NT2/D1 (cell line): ENCODE data around the gene SLX4IP.

ENCODE experiments used
- DNase-seq: peaks from one replicate; pipeline ENCODE4 v3.0.0-alpha.2; 2011; ENCODE audit warnings: low read depth, low spot score
- H3K27me3 ChIP-seq: 2 replicates; pipeline ENCODE4 v1.6.0; 2011; ENCODE audit warnings: mild to moderate bottlenecking; ENCODE audit not compliant: insufficient read length, insufficient read depth
- H3K36me3 ChIP-seq: 2 replicates; pipeline ENCODE4 v1.6.1; 2011; ENCODE audit warnings: mild to moderate bottlenecking, low read length, mixed read lengths; ENCODE audit not compliant: insufficient read depth, insufficient read length
- H3K4me1 ChIP-seq: 2 replicates; pipeline ENCODE4 v1.5.1; 2011; ENCODE audit not compliant: insufficient read depth, insufficient read length
- H3K4me3 ChIP-seq: 2 replicates; pipeline ENCODE4 v1.5.1; 2011; ENCODE audit warnings: low read depth; ENCODE audit not compliant: insufficient read length
- H3K9ac ChIP-seq: 2 replicates; pipeline ENCODE4 v1.6.0; 2011; ENCODE audit warnings: low read depth; ENCODE audit not compliant: insufficient read length
- H3K9me3 ChIP-seq: 2 replicates; pipeline ENCODE4 v1.5.1; 2011; ENCODE audit warnings: mild to moderate bottlenecking, low read length; ENCODE audit not compliant: insufficient read depth
- SUZ12 ChIP-seq: IDR thresholded peaks from 2 replicates; pipeline ENCODE4 v1.6.1; 2011; ENCODE audit not compliant: insufficient read length, insufficient read depth; ENCODE audit errors: extremely low read depth
- YY1 ChIP-seq: IDR thresholded peaks from 2 replicates; pipeline ENCODE4 v1.6.1; 2011; ENCODE audit not compliant: insufficient read length, insufficient read depth
- ZNF274 ChIP-seq: IDR thresholded peaks from 2 replicates; pipeline ENCODE4 v1.6.1; 2011; ENCODE audit warnings: mild to moderate bottlenecking, low read depth, low read length

SLX4IP gene

DNA sequence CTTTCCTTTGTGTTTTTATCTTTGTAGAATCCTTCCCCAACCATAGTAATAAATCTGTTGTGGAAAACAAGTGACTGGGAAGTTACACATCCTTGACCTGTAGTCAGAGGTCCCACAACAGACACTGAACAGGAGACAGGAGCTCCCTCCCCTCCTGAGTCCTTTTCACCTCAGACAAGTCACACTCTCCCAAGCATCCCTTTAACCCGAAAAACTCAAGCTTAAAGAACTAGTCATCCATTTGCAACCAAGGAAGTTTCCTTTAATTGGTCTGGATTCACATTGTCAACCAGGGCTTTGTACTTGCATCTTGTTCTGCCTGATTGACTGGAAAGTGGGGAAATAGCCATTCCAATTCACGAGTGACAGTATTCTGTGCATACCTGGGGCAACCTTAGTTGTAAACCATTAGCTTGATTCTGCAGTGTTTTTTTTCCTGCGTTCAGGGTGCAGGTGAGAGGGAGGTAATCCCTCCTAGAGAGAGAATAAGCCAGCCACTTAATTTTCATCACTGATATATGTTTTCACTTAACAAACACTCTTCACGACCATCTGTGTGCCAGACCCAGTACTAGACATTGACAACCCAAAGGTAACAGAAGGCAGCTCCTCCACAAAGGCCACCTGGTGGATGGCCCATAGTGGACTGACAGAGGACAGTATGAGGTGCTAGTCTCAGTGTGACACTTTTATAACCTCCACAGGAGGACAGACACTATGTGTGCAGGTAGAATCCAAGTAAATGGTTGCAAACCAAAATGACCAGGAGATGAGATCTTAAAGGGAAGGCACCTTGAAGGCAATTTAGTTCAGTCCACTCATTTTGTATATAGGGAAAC is 112.4 kb downstream of the SLX4IP start:
- no peak overlapping the region for H3K9ac ChIP-seq
- H3K4me1 ChIP-seq, result no peaks in the 10 kb centered on the region
- no peaks in the 10 kb centered on the region for H3K9me3 ChIP-seq
- H3K36me3 ChIP-seq, result no peaks in the 10 kb centered on the region
- H3K4me3 ChIP-seq, result no peak overlapping the region
- no peak for DNase-seq
- TF ChIP-seq ZNF274 (no peak), YY1 (no peak), SUZ12 (no peak)
- H3K27me3 ChIP-seq, result no peaks in the 10 kb centered on the region

DNA sequence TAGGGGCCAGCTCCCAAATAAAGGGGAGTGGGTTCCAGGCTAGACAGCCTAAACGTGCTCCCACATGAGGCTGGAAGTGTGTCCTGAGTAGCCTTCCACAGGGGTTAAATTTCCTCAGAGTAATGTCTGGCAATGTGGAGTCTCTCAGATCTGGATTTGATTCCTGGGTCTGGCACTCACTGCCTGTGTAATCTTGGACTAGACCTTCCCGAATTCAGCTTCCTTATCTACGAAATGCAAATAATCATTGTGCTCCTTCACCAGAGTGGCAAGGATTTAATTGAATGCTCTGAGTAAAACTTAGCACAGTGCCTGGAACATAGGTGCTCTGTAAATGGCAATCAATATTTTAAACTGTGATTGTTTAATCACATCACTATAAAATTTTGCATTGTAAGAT is 114.4 kb downstream of the SLX4IP start:
- TF ChIP-seq SUZ12, result no peak
- TF ChIP-seq YY1, result no peak
- TF ChIP-seq ZNF274, result no peak
- Histone ChIP-seq H3K9me3 (no peaks in the 10 kb centered on the region), H3K4me1 (no peaks in the 10 kb centered on the region)

DNA sequence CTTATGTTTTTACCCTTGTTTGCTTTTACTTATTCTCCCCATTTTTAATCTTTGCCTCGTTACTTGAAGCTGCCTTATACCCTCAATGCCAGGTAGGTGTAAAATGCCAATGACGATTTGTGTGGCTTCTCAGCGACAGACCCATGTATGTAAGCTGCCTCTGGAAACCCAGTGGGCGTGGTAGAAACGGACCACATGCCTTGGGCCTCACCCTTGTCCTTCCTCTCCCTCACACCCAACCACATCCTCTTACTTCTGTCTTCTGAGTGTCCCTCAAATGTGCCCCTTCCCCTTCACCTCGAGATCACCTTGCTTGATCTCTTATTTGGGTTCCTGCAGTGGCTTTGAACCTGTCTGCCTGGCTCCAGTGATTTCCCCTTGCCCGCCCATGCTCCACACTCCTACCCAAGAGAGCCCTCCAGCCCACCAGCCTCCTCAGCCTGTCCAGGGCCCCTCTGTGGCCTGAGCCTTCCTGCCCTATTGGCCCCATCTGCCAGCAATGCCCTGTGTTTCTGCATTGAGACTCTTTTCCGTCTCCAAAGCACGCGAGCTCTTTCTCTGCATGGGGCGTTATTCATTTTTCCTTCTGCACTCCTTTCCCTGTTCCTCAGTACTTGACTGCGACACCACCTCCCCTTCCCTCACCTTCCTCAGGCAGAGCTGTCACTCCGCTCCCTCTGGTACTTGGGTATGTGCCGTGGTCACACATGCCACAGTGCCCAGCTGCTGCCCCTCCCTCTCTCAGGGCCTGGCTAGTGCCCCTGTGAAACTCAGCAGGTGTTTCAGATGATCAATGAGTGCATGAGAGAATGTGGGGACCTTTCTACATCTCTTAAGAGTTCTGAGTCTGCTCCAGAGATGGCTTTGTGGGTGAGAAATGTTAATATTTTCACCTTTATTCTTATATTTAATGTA is 115.4 kb downstream of the SLX4IP start:
- TF ChIP-seq SUZ12, result no peak
- no peak for TF ChIP-seq YY1
- TF ChIP-seq ZNF274, result no peak
- Histone ChIP-seq H3K27me3 (no peaks in the 10 kb centered on the region), H3K9ac (no peak overlapping the region), H3K36me3 (no peaks in the 10 kb centered on the region), H3K4me1 (no peaks in the 10 kb centered on the region), H3K9me3 (no peaks in the 10 kb centered on the region), H3K4me3 (no peak overlapping the region)
- no peak for DNase-seq

More for the DNA sequence above, 114.4 kb downstream of the SLX4IP start:
- DNase-seq, result no peak
- no peaks in the 10 kb centered on the region for H3K36me3 ChIP-seq
- no peak overlapping the region for H3K4me3 ChIP-seq
- H3K27me3 ChIP-seq, result no peaks in the 10 kb centered on the region
- no peak overlapping the region for H3K9ac ChIP-seq

DNA sequence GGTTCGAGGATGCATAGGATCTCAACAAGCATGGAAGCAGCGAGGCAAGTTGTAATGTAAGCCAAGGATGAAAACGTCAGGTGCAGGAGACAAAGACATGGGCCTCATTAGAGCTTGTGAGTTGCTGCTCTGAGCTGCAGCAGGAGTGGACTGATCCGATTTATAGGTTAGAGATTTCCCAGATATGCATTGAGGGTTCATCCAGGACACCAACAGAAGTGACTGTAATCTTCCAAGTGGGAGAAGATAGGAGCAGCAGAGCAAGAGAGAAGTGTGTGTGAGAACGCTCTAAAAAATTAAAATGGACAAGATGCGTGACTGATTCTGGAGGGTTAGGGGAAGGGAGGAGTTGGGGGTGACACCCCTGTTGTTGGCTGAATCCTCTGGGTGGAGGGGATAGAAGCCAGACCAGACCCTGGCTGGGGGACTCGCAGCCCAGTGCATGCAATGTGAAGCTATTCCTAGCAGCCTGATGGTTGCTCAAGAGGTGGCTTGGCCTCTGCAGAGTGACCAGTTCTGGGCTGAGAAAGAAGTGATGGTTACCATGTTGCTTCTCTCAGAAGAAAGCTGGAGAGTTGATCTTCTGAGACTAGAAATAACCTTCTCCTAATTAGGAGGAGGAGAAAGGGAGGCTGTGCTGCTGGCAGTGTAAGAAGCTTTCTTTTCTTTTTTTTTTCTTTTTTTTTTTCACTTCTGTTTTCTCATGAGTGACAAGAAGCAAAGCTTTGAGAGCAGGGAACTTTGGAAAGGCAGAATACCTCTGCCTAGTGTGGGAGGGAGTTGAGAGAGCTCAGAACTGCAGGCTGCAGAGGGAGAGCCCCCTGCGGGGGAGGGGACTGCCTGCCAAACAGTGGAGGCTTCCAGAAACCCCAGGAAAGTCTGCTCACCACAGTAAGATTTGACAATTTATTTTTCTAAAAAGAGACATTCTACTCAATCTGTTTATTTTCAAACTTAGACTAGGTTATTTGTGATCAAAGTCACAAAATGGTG is 116.9 kb downstream of the SLX4IP start:
- Histone ChIP-seq H3K4me1 (no peaks in the 10 kb centered on the region), H3K9ac (no peak overlapping the region), H3K27me3 (no peaks in the 10 kb centered on the region), H3K36me3 (no peaks in the 10 kb centered on the region), H3K9me3 (no peaks in the 10 kb centered on the region), H3K4me3 (no peak overlapping the region)
- TF ChIP-seq SUZ12 (no peak), ZNF274 (no peak), YY1 (no peak)
- DNase-seq, result peak; percentile 47

- Histone ChIP-seq H3K9me3 (no peaks in the 10 kb centered on the region), H3K4me1 (no peaks in the 10 kb centered on the region), H3K4me3 (no peak overlapping the region), H3K9ac (no peak overlapping the region), H3K27me3 (no peaks in the 10 kb centered on the region), H3K36me3 (no peaks in the 10 kb centered on the region)
- TF ChIP-seq YY1 (no peak), ZNF274 (no peak), SUZ12 (no peak)
- DNase-seq, result peak; percentile 60
These were observed 118.3 kb downstream of the SLX4IP start for GRCh38 chr20:10553326-10553984.

DNA sequence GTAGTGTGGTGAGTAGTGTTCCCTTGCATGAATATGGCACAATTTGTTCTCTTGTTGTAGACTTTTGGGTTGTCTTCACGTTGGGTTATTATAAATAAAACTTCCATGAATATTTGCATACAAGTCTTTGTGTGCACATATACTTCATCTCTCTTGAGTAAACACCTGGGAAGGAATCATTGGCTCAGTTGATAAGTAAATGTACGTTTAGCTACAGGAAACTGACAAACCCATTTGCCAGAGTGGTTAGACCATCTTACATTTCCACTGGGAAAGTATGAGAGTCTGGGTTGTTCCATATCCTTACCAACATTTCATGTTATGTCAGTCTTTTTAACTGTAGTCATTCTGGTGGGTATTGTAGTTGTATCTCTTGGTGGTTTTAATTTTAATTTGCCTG is 119.2 kb downstream of the SLX4IP start:
- Histone ChIP-seq H3K36me3 (no peaks in the 10 kb centered on the region), H3K4me1 (no peaks in the 10 kb centered on the region), H3K9me3 (no peaks in the 10 kb centered on the region), H3K9ac (no peak overlapping the region), H3K4me3 (no peak overlapping the region), H3K27me3 (no peaks in the 10 kb centered on the region)
- no peak for TF ChIP-seq SUZ12
- DNase-seq, result no peak
